HG03045 (cell line): ENCODE results near the gene FXYD1.
"Not testable (repeated sequence)": the region's sequence is repeated elsewhere in the genome, so short reads cannot be mapped to it uniquely, and the experiment has no call there.

Experiments used
- ATAC-seq: cut with Tn5 transposase; IDR thresholded peaks from one replicate; pipeline ENCODE4 v1.9.1; 2021; ENCODE audit warnings: mild to moderate bottlenecking, moderate library complexity; ENCODE audit not compliant: unreplicated experiment

FXYD1 gene

DNA sequence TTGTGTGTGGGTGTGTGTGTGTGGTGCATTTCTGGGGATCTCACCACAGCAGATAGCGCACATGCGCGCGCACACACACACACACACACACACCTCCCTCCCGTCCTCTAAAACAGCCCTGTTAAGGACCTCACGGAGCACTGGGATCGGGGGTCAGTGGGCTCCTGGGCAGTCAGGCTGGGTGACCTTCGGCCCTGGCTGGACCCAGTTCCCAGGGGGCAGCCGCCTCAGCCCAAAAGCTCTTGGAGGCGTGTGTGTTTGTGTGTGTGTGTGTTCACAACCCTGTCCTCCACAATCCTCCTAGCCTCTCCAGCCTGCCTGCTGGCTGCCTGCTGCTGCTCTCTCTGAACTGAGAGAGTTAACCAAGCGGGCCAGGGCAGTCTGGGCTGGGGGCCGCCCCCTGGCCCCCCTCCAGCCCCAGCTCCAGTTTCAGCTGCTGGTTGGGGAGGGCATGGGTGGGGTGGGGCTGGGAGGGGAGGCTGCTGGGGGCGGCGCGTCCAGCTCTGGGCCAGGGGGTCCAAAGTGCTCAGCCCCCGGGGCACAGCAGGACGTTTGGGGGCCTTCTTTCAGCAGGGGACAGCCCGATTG lies at the start of gene FXYD1:
FXYD1 (plus strand) TSS at position 520 of the 588 bp plus-strand sequence. CDS start 1,256 bp downstream, outside the sequence.
- ATAC-seq: no peak

DNA sequence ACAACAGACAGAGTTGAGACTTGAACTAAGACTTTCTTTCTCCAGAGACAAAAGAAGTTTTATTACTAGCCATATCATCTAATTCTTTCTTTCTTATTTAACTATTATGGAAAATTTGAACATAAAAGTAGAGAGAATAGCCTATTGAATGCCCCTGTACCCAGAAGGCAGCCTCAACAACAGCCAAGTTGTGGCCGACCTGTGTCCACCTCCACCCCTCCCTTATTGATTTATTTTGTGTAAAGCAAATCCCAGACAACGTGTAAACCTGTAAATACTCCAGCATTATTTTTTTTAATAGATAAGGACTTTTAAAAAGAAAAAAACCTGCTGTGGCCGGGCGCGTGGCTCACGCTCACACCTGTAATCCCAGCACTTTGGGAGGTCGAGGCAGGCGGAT lies 49.1 kb upstream of the FXYD1 start:
- no peak for ATAC-seq

DNA sequence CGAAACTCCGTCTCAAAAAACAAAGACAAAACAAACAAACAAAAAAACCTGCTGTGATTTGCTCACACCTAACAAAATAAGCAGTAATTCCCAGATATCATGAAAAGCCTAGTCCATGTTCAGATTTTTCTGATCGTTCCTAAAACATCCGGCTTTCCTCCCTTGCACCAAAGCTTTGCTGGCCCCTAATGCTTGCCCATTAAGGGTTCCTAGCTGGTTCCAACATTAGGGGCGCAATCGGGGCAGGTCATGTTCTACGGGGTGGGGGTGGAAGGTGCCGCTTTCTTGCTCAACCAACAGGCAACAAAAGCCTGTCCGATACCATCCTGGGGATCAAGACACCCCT lies 48.5 kb upstream of the FXYD1 start:
- ATAC-seq: no peak

DNA sequence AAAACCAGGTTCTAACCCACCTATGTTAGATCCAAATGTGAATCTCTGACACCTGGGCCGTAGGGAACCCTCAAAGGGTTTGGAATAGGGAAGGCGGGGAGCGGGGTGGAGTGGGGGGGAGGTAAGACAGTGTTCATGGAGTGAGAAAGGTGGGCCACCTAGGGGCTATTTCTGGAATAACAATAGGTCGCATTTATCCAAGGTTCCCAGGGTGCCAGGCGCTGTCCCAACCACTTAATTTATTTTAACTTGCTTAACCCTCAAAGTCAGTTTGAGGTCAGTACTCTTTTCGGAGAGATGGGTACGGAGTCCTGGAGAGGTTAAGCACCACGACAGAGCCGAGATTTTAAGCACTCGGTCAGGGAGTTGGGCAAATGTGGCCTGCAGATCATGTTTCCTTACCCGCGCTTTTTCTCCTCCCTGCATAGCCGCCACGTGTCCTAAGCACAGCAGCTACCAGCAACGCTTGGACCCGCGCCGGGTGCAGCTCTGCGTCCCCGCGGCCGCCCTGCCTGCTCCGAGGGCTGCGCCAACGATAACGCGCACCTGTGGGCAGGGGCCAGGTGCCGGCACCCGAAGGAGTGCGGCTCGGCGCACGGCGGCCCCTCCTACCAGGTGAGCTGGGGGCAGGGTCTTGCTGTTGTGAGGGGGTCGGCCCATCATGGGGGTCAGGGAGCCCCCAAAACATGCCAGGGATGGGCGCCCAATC lies 48.0 kb upstream of the FXYD1 start:
- no peak for ATAC-seq

DNA sequence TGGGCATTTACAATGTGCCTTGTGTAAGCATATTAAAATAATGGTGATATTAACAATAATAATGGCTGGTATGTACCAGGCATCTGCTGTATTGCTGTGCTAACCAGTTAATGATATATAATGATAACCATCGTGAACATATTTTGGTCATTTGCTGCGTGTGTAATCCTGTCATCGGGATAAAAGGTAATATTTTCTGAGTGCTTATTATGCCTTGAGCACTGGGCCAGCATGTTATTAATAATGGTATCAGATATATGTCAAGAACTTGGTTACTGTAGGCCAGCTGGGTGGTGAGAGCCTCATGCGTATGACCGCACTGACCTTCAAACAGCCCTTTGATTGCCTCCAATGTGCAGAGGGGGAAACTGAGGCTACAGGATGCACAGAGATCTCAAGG lies 45.2 kb upstream of the FXYD1 start:
- ATAC-seq: no peak

DNA sequence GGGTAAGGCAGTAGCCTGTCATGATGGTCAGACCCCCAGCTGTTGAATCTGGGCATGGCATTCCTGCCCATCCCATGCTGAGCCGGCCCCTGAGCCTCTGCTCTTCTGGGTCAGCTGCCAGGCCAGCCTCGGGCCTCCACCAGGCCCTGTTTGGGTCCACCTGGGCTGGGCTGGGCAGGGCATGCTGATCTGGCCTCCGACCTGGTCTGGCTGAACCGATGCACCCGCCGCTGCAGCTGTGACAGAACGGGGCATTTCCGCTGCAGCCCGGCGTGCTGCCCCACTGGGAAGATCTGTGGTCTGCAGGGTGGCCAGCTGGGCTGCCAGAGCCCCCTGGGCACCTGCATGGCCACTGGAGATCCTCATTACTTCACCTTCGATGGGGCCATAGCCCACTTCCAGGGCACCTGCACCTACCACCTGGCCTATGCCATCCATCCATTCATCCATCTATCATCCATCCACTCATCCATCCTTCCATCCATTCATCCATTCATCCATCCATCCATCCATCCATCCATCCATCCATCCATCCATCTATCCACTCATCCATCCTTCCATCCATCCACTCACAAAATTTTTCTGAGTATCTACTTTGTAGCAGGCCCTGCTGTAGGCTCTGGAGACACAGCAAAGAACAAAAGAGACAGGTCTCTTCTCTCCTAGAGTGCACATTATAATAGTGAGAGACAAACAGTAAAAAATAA lies 44.5 kb upstream of the FXYD1 start:
- no peak for ATAC-seq

DNA sequence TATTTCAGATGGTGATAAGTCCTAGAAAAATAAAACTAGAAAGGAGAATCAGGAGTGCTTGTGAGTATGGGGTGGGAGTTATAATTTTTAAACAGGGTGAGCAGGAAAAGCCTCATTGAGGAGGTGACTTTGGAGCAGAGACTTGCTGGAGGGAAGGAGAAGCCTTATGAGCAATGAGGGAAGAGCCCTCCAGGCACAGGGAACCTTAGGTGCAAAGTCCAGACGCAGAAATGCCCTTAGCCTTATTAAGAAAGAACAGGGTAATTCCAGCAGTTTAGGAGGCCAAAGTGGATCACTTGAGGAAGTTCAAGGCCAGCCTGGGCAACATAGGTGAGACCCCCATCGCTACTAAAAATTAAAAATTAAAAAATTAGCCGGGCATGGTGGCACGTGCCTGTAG lies 44.0 kb upstream of the FXYD1 start:
- no peak for ATAC-seq

DNA sequence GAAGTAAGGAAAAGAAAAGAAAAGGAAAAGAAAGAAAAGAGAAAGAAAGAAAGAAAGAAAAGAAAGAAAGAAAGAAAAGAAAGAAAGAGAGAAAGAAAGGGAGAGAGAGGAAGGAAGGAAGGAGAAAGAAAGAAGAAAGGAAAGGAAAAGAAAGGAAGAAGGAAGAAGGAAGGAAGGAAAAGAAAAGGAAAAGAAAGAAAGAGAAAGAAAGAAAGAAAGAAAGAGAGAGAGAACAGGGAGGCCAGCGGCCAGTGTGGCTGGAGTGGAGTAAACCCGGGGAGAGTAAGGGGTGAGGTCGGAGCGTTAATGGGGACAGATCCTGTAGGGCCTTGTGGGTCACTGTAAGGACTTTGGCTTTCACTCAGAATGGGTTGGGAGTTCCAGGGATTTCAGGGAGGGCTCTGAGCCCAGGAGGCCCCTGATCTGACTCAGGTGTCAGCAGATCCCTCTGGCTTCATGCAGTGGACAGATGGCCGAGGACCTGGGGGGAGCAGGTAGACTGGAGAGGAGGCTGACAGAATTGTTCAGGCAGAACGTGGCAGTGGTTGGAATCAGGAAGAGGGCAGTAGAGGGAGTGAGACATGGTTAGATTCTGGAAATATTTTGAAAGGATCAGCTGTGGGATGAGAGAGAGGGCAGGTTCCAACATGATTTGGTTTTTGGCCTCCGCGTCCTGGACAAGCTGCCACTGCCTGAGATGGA lies 42.8 kb upstream of the FXYD1 start:
- no peak for ATAC-seq

DNA sequence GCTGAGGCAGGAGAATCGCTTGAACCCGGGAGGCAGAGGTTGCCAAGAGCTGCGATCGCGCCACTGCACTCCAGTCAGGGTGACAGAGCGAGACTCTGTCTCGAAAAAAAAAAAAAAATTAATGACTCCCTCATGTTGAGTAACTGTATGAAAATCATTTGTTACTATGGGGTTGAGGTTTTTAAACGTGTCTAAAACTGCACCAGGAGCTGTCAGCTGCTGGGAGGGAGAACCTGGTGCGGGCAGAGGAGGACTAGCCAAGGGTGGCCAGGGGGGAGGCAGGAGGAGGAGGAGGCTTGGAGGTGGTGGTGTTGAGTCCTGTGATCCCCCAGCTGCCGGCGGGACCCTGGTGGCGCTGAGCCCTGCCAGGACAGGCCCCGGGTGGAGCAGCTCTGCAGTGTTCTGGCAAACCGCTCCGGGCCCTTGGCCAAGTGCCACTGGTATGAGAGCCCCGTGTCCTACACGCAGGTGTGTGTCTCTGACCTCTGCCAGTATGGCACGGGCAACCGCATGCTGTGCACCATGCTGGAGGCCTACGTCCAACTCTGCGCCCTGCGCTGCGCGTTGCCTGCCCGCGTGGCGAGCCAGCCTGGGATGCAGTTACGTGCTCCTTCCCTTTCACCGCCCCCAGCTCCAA lies 40.1 kb upstream of the FXYD1 start:
- ATAC-seq: no peak

DNA sequence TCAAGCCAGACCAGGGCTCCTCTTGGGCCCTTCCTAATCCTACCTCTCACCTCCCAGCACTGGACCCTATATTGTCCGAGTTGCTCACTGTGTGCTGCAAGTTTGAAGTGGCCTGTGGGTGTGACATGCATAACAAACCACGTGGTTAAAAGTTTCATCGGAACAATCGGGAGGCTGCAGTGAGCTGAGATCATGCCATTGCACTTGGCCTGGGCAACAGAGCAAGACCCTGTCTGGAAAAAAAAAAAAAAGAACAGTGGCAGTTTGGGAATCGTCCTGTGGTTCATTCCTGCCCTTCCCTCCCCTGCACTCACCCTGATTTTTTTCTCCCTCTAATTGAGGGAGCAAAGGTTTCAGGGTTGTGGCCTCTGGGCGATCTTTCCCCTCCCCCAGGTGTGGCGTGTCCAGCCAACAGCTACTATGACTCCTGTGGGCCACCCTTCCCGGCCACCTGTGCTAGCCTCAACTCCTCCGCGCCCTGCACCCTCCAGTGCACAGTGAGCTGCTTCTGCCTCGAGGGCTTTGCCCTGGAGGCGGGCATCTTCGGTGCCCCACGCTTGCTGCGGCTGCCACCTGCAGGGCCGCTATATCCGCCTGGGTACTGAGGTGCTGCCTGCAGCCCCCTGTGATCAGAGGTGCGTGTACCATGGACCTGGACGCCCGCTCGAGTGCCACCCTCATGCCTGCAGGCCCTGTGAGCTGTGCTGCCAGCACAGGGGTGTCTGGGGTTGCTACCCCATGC lies 39.3 kb upstream of the FXYD1 start:
- ATAC-seq: no peak

DNA sequence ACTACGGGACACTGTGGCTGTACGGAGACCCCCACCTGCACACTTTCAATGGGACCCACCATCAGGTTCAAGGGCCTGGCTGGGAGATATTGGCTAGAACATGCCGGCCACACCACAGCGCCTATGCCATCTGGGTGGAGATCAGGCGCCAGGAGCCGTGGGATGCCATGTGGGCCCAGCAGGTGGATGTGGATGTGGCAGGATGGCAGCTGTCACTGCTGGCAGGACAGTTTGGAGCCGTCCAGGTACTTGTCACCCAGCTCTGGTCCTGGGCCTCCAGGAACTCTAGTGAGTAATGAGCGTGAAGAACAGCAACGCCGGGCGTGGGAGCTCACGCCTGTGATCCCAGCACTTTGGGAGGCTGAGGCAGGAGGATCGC lies 38.7 kb upstream of the FXYD1 start:
- no peak for ATAC-seq

DNA sequence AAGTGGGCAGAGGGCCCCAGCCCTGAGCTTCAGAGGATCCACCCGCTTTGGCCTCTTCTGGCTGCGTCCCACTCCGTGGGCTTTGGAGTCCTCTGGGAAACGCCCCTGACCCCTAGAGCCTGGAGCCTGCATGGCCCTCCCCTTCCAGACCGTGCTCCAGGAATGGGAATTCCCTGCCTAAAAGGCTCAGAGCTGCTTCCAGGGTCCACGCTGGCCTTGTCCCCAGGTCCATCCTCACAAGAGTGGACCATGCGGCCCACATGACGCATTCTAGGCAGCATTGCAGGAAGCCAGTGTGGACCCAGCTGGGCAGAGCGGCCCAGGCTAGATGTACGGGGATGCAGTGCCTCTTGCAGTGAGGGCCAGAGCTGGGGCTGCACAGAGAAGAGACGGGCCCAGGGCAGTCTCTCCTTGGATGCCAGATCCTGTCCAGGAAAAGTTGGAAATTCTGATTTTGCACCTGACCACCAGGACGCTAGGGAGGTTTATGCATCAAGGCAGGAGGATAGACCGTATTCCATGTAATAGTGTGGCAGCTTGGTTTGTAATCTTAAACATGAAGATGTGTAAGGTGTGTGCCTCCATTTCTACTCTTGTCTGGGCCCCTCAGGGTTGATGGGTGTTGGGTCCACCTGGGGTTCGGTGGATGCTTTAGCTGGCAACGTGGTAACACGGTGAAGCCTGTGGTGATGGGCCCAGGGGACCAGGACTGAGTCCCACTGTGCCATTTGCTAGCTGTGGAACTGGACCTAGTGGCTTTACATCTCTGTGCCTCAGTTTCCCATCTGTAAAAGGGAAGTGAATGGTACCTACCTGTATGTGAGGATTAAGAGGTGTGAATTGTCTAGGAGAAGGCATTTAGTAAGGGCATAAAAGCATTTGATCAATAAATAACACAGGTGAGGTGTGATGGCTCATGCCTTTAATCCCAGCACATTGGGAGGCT lies 37.8 kb upstream of the FXYD1 start:
- ATAC-seq: no peak

DNA sequence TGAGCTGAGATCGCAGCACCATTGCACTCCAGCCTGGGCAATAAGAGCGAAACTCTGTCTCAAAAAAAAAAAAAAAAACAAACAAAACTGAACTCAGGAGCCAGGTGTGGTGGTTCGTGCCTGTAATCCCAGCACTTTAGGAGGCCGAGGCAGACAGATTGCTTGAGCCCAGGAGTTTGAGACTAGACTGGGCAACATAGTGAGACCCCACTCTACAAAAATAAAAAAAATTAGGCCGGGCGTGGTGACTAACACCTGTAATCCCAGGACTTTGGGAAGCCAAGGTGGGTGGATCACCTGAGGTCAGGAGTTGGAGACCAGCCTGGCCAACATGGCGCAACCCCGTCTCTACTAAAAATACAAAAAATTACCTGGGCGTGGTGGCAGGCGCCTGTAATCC lies 36.7 kb upstream of the FXYD1 start:
- ATAC-seq: not testable (repeated sequence)

DNA sequence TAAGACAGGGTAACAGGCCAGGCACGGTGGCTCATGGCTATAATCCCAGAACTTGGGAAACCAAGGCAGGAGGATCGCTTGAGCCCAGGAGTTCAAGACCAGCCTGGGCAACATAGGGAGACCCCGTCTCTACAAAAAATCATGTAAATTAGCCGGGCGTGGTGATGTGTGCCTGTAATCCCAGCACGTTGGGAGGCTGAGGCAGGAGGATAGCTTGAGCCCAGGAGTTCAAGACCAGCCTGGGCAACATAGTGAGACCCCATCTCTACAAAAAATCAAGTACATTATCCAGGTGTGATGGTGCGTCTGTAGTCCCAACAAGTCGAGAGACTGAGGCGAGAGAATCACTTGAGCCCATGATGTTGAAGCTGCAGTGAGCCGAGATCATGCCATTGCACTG lies 35.0 kb upstream of the FXYD1 start:
- not testable (repeated sequence) for ATAC-seq

DNA sequence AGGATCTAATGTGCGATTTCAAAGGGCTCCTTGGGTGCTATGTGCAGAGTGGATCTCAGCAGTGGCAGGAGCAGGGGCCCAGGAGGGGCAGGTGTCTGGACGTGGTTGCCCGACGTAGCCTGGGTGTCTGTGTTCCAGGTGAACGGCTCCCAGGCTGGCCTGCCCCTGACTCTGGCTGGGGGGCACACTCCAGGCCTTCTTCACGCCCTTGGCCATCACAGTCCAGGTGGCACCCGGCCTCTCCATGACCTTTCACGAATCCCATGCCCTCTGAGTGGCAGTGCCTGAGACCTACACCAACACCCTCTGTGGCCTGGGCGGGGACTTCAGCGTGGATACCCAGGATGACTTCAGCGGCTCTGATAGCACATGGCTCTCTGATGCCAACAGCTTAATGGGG lies 34.3 kb upstream of the FXYD1 start:
- ATAC-seq: no peak

DNA sequence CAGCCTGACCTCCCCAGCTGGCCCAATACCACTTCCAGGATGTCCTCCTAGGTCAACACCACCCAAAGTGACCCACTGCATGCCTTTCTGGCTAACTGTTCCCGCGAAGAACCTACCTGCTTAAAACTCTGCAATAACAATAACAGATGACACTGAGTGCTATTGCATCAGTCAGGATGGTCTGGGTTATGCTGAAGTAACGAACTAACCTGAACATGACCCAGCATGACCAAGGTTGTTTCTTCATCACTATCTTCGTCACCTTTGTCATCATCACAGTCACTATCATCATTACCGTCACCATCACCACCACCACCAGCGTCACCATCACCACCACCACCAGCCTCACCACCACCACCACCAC lies 33.6 kb upstream of the FXYD1 start:
- ATAC-seq: no peak

DNA sequence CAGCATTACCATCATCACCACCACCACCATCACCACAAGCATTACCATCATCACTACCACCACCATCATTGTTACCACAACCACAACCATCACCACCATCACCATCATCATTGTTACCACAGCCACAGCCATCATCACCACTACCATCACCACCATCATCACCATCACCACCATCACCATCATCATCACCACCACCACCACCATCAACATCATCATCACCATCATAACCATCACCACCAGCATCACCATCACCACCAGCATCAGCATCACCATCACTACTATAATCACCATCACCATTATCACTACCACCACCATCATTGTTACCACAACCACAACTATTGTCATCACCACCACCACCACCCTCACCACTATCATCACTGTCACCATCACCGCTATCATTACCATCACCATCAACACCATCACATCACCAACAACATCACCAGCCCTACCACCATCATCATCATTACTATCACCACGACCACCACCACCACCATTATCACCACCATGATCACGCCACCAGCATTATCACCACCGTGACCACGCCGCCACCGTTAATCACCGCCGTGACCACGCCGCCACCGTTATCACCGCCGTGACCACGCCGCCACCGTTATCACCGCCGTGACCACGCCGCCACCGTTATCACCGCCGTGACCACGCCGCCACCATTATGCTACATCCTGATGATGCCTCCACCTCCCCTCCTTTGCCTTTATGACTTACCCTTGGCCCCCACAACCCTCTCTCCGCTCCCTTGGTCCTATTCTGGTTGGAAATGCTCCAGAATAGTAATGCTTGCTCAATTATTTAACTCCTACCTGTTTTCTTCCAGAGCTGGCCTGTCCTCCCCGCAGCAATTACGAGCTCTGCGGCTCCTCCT lies 33.0 kb upstream of the FXYD1 start:
- ATAC-seq: no peak

DNA sequence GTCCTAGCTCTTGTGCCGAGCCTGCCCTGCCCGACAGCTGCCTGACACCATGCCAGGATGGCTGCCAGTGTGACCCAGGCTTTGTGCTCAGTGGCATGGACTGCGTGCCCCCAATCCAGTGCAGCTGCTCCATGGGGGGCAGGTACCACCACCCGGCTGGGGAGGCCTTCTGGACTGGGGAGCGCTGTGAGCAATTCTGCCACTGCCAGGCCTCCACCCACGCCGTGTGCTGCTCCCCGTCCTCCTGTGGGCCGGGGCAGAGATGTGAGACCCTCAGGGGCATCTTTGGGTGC lies 32.4 kb upstream of the FXYD1 start:
- ATAC-seq: no peak
